Testis (tissue), 3 donors: ENCODE measurements around the gene MXD3. TPM values are rescaled to one million over a fixed set of nuclear protein-coding genes. Genes with fewer than 3 reads are reported as not detected.

Experiments used
- DNase-seq: peaks from one replicate; pipeline ENCODE4 v3.0.0-alpha.2; 2019
- H3K27ac ChIP-seq, 2 donors: fragments of 200-600 bp; sonication (generic); one replicate each; pipeline ENCODE4 v1.5.1; 2019
- H3K27me3 ChIP-seq: fragments of 200-600 bp; sonication (generic); one replicate; pipeline ENCODE4 v1.5.1; 2019
- H3K36me3 ChIP-seq: fragments of 200-600 bp; sonication (generic); one replicate; pipeline ENCODE4 v1.5.1; 2017; ENCODE audit warnings: low read depth; ENCODE audit errors: missing control alignments
- H3K4me1 ChIP-seq: fragments of 200-600 bp; sonication (generic); one replicate; pipeline ENCODE4 v1.5.1; 2019
- H3K4me3 ChIP-seq, 2 donors: fragments of 200-600 bp; sonication (generic); one replicate each; pipeline ENCODE4 v1.5.1; 2017 to 2019
- H3K9me3 ChIP-seq: fragments of 200-600 bp; sonication (generic); one replicate; pipeline ENCODE4 v1.5.1; 2017
- POLR2A ChIP-seq: fragments of 450-650 bp; IDR thresholded peaks from one replicate; pipeline ENCODE4 v1.6.1; 2017; ENCODE audit warnings: antibody characterized with exemption, mild to moderate bottlenecking, moderate library complexity
- WGBS, 2 donors: methylation state at CpG; one replicate each; pipeline ENCODE4 v1.1.5; 2018; 5-methylcytosine and 5-hydroxymethylcytosine counted together
- intact Hi-C: fragments of 100-400 bp; cut with DNase I; formaldehyde crosslinking; loops from one replicate; pipeline ENCODE4 v1.15.1; 2023; ENCODE audit warnings: low total_unique reads
- polyA plus RNA-seq: library from polyadenylated mRNA; stranded (reverse); fragments of 350-450 nt; fragmentation: Illumina TruSeq; extraction: RNeasy Lipid Tissue Mini Kit (QIAGEN cat#74804); gene quantifications from one replicate; pipeline ENCODE4 v1.2.3, GENCODE V29; 2014; ENCODE audit warnings: low read depth, low replicate concordance; ENCODE audit not compliant: insufficient read depth
- total RNA-seq, 2 donors: library from RNA; depleted of rRNA; stranded (reverse); fragments of >200 nt; gene quantifications; one replicate each; pipeline ENCODE4 v1.2.3, GENCODE V29; 2016
- TF ChIP-seq, protein P1 (sequence below), 3 experiments: fragments of 450-650 bp in 2 of 3; fragments of 200-600 bp in 1 of 3; sonication (generic) in 1 of 3; IDR thresholded peaks; one replicate each; pipeline ENCODE4 v1.5.1; 2016 to 2019; ENCODE audit warnings: antibody characterized with exemption in 3 of 3, mild to moderate bottlenecking in 2 of 3, moderate library complexity in 1 of 3

The MXD3 gene
- total and polyA plus RNA-seq, 3 donors from 2014 or later = 7.7 to 12.9 (median 12.5) TPM

GRCh38 chr5:177319913-177320588 lies 8.4 kb upstream of the MXD3 start:
- H3K36me3 ChIP-seq = no peaks in the 10 kb centered on the region
- no peaks in the 10 kb centered on the region for H3K9me3 ChIP-seq
- TF ChIP-seq, protein P1, sequence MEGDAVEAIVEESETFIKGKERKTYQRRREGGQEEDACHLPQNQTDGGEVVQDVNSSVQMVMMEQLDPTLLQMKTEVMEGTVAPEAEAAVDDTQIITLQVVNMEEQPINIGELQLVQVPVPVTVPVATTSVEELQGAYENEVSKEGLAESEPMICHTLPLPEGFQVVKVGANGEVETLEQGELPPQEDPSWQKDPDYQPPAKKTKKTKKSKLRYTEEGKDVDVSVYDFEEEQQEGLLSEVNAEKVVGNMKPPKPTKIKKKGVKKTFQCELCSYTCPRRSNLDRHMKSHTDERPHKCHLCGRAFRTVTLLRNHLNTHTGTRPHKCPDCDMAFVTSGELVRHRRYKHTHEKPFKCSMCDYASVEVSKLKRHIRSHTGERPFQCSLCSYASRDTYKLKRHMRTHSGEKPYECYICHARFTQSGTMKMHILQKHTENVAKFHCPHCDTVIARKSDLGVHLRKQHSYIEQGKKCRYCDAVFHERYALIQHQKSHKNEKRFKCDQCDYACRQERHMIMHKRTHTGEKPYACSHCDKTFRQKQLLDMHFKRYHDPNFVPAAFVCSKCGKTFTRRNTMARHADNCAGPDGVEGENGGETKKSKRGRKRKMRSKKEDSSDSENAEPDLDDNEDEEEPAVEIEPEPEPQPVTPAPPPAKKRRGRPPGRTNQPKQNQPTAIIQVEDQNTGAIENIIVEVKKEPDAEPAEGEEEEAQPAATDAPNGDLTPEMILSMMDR (IDR thresholded peaks at IDR 0.05) = no peak
- TF ChIP-seq POLR2A = no peak
- H3K4me3 ChIP-seq = no peak overlapping the region
- intact Hi-C loops = no loop called here
- WGBS, 2 donors = 94 to 95% methylated on average over 7 to 14 of the region's 14 CpGs
- H3K4me1 ChIP-seq = peaks cover under 1% of the 10 kb centered on the region
- no peaks in the 10 kb centered on the region for H3K27me3 ChIP-seq
- no peak for DNase-seq
- no peak overlapping the region for H3K27ac ChIP-seq

GRCh38 chr5:177317959-177318377 lies 6.3 kb upstream of the MXD3 start:
- DNase-seq = peak; percentile 87
- WGBS, 2 donors = 51 to 62% methylated on average over 7 of the region's 7 CpGs
- H3K27me3 ChIP-seq = no peaks in the 10 kb centered on the region
- peaks cover 10% of the 10 kb centered on the region for H3K4me1 ChIP-seq
- TF ChIP-seq, protein P1 (IDR thresholded peaks at IDR 0.05) = peak; percentile 67 to 81 (median 68)
- TF ChIP-seq POLR2A = no peak
- H3K27ac ChIP-seq = no peak overlapping the region
- no peaks in the 10 kb centered on the region for H3K36me3 ChIP-seq
- H3K9me3 ChIP-seq = no peaks in the 10 kb centered on the region
- intact Hi-C loops = no loop called here
- no peak overlapping the region for H3K4me3 ChIP-seq

DNA sequence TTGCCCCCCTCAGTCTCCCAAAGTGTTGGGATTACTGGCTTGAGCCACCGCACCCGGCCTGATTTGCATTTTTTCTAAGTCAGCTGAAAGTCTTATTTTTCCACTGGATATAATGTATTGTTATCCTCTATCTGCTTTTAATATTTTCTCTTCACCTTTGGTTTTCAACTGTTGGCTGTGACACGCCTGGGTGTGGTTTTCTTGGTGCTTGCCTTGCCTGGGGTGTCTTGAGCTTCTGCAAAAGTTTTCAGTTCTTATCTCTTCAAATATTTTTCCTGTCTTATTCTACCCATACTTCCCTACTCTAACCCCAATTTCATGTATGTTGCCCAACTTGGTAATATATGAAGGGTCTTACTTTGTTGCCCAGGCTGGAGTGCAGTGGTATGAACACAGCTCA lies 4.3 kb upstream of the MXD3 start:
- no peak for DNase-seq
- H3K9me3 ChIP-seq = no peaks in the 10 kb centered on the region
- H3K4me3 ChIP-seq = no peak overlapping the region
- TF ChIP-seq POLR2A = no peak
- TF ChIP-seq, protein P1 (IDR thresholded peaks at IDR 0.05) = no peak
- no peaks in the 10 kb centered on the region for H3K36me3 ChIP-seq
- H3K4me1 ChIP-seq = peaks cover 24% of the 10 kb centered on the region
- H3K27ac ChIP-seq = no peak overlapping the region
- no peaks in the 10 kb centered on the region for H3K27me3 ChIP-seq
- WGBS, 2 donors = 78 to 98% methylated on average over 3 of the region's 3 CpGs
- intact Hi-C loops = no loop called here

- H3K27ac ChIP-seq = no peak overlapping the region
- H3K4me1 ChIP-seq = peaks cover 28% of the 10 kb centered on the region
- no peaks in the 10 kb centered on the region for H3K36me3 ChIP-seq
- no peaks in the 10 kb centered on the region for H3K27me3 ChIP-seq
- no peaks in the 10 kb centered on the region for H3K9me3 ChIP-seq
- no peak overlapping the region for H3K4me3 ChIP-seq
- intact Hi-C loops = no loop called here
- no peak for DNase-seq
- TF ChIP-seq, protein P1 (IDR thresholded peaks at IDR 0.05) = no peak
- no peak for TF ChIP-seq POLR2A
- 70 to 86% methylated on average over 2 to 7 of the region's 7 CpGs for WGBS, 2 donors
Observed at GRCh38 chr5:177315411-177315810, 3.7 kb upstream of the MXD3 start.
